ENCODE results near the gene PBX4.

DNA sequence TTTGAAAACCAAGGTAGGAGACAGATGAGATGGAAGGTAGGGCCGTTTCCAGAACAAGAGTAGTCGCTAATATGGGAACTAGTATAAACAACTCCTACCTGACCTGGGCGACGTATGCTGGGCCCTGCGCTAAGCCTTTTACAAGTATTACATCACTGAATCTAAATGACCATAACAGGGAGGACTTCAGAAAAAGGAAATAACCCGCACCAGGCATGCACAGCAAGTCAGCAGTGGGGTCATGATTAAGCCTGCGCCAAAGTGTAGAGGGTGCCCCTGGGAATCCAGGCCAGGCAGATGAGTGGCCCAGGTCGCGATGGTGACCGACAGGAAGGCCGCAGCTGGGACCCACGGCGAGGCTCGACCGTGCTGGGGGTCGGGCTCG, 44.4 kb upstream of the PBX4 start:
- TF ChIP-seq POLR2AphosphoS5 (IDR thresholded peaks at IDR 0.05; ENCODE audit: low read depth) = no peak
- TF ChIP-seq, protein P1, sequence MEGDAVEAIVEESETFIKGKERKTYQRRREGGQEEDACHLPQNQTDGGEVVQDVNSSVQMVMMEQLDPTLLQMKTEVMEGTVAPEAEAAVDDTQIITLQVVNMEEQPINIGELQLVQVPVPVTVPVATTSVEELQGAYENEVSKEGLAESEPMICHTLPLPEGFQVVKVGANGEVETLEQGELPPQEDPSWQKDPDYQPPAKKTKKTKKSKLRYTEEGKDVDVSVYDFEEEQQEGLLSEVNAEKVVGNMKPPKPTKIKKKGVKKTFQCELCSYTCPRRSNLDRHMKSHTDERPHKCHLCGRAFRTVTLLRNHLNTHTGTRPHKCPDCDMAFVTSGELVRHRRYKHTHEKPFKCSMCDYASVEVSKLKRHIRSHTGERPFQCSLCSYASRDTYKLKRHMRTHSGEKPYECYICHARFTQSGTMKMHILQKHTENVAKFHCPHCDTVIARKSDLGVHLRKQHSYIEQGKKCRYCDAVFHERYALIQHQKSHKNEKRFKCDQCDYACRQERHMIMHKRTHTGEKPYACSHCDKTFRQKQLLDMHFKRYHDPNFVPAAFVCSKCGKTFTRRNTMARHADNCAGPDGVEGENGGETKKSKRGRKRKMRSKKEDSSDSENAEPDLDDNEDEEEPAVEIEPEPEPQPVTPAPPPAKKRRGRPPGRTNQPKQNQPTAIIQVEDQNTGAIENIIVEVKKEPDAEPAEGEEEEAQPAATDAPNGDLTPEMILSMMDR (conservative IDR thresholded peaks at IDR 0.05; ENCODE audit: low read depth in 2 of 2) = no peak
- TF ChIP-seq EZH2phosphoT487 (IDR thresholded peaks at IDR 0.05; ENCODE audit: unreplicated experiment) = no peak
- TF ChIP-seq, protein P2, sequence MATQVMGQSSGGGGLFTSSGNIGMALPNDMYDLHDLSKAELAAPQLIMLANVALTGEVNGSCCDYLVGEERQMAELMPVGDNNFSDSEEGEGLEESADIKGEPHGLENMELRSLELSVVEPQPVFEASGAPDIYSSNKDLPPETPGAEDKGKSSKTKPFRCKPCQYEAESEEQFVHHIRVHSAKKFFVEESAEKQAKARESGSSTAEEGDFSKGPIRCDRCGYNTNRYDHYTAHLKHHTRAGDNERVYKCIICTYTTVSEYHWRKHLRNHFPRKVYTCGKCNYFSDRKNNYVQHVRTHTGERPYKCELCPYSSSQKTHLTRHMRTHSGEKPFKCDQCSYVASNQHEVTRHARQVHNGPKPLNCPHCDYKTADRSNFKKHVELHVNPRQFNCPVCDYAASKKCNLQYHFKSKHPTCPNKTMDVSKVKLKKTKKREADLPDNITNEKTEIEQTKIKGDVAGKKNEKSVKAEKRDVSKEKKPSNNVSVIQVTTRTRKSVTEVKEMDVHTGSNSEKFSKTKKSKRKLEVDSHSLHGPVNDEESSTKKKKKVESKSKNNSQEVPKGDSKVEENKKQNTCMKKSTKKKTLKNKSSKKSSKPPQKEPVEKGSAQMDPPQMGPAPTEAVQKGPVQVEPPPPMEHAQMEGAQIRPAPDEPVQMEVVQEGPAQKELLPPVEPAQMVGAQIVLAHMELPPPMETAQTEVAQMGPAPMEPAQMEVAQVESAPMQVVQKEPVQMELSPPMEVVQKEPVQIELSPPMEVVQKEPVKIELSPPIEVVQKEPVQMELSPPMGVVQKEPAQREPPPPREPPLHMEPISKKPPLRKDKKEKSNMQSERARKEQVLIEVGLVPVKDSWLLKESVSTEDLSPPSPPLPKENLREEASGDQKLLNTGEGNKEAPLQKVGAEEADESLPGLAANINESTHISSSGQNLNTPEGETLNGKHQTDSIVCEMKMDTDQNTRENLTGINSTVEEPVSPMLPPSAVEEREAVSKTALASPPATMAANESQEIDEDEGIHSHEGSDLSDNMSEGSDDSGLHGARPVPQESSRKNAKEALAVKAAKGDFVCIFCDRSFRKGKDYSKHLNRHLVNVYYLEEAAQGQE (IDR thresholded peaks at IDR 0.05; ENCODE audit: unreplicated experiment) = no peak
- no peak for TF ChIP-seq EZH2 (IDR thresholded peaks at IDR 0.05; ENCODE audit: low read depth, unreplicated experiment)
- no peak for TF ChIP-seq STAT1 (IDR thresholded peaks at IDR 0.05; ENCODE audit: unreplicated experiment)
- TF ChIP-seq, protein P3, sequence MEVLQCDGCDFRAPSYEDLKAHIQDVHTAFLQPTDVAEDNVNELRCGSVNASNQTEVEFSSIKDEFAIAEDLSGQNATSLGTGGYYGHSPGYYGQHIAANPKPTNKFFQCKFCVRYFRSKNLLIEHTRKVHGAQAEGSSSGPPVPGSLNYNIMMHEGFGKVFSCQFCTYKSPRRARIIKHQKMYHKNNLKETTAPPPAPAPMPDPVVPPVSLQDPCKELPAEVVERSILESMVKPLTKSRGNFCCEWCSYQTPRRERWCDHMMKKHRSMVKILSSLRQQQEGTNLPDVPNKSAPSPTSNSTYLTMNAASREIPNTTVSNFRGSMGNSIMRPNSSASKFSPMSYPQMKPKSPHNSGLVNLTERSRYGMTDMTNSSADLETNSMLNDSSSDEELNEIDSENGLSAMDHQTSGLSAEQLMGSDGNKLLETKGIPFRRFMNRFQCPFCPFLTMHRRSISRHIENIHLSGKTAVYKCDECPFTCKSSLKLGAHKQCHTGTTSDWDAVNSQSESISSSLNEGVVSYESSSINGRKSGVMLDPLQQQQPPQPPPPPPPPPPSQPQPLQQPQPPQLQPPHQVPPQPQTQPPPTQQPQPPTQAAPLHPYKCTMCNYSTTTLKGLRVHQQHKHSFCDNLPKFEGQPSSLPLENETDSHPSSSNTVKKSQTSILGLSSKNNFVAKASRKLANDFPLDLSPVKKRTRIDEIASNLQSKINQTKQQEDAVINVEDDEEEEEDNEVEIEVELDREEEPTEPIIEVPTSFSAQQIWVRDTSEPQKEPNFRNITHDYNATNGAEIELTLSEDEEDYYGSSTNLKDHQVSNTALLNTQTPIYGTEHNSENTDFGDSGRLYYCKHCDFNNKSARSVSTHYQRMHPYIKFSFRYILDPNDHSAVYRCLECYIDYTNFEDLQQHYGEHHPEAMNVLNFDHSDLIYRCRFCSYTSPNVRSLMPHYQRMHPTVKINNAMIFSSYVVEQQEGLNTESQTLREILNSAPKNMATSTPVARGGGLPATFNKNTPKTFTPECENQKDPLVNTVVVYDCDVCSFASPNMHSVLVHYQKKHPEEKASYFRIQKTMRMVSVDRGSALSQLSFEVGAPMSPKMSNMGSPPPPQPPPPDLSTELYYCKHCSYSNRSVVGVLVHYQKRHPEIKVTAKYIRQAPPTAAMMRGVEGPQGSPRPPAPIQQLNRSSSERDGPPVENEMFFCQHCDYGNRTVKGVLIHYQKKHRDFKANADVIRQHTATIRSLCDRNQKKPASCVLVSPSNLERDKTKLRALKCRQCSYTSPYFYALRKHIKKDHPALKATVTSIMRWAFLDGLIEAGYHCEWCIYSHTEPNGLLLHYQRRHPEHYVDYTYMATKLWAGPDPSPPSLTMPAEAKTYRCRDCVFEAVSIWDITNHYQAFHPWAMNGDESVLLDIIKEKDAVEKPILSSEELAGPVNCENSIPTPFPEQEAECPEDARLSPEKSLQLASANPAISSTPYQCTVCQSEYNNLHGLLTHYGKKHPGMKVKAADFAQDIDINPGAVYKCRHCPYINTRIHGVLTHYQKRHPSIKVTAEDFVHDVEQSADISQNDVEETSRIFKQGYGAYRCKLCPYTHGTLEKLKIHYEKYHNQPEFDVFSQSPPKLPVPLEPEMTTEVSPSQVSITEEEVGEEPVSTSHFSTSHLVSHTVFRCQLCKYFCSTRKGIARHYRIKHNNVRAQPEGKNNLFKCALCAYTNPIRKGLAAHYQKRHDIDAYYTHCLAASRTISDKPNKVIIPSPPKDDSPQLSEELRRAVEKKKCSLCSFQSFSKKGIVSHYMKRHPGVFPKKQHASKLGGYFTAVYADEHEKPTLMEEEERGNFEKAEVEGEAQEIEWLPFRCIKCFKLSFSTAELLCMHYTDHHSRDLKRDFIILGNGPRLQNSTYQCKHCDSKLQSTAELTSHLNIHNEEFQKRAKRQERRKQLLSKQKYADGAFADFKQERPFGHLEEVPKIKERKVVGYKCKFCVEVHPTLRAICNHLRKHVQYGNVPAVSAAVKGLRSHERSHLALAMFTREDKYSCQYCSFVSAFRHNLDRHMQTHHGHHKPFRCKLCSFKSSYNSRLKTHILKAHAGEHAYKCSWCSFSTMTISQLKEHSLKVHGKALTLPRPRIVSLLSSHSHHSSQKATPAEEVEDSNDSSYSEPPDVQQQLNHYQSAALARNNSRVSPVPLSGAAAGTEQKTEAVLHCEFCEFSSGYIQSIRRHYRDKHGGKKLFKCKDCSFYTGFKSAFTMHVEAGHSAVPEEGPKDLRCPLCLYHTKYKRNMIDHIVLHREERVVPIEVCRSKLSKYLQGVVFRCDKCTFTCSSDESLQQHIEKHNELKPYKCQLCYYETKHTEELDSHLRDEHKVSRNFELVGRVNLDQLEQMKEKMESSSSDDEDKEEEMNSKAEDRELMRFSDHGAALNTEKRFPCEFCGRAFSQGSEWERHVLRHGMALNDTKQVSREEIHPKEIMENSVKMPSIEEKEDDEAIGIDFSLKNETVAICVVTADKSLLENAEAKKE (CRISPR knock-in tag; IDR thresholded peaks at IDR 0.05) = no peak
- TF ChIP-seq JUNB (IDR thresholded peaks at IDR 0.05; ENCODE audit: unreplicated experiment) = no peak
- no peak for TF ChIP-seq CREB1 (CRISPR knock-in tag; IDR thresholded peaks at IDR 0.05; ENCODE audit: low read depth)
- TF ChIP-seq, protein P4, sequence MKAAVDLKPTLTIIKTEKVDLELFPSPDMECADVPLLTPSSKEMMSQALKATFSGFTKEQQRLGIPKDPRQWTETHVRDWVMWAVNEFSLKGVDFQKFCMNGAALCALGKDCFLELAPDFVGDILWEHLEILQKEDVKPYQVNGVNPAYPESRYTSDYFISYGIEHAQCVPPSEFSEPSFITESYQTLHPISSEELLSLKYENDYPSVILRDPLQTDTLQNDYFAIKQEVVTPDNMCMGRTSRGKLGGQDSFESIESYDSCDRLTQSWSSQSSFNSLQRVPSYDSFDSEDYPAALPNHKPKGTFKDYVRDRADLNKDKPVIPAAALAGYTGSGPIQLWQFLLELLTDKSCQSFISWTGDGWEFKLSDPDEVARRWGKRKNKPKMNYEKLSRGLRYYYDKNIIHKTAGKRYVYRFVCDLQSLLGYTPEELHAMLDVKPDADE (IDR thresholded peaks at IDR 0.05) = no peak
- TF ChIP-seq ZNF331 (CRISPR knock-in tag; IDR thresholded peaks at IDR 0.05; ENCODE audit: low read depth) = no peak

Measured in GM23338 (cell line).